KOPT-K1 (cell line): Measurements from ENCODE around the gene PPP1R14D.

Source experiments
- H3K27ac ChIP-seq: fragments of 200-600 bp; sonication (generic); 2 replicates; pipeline ENCODE4 v1.5.1; 2016; ENCODE audit warnings: antibody characterized with exemption, mild to moderate bottlenecking, low read depth, low read length; ENCODE audit not compliant: poor library complexity, severe bottlenecking
- H3K36me3 ChIP-seq: fragments of 200-600 bp; sonication (generic); 2 replicates; pipeline ENCODE4 v1.5.1; 2017; ENCODE audit warnings: antibody characterized with exemption, mild to moderate bottlenecking, low read length, moderate library complexity; ENCODE audit not compliant: insufficient read depth
- H3K9me3 ChIP-seq: fragments of 200-600 bp; sonication (generic); 2 replicates; pipeline ENCODE4 v1.5.1; 2017; ENCODE audit warnings: antibody characterized with exemption, low read length, mild to moderate bottlenecking; ENCODE audit not compliant: insufficient read depth, poor library complexity, severe bottlenecking

PPP1R14D gene

DNA sequence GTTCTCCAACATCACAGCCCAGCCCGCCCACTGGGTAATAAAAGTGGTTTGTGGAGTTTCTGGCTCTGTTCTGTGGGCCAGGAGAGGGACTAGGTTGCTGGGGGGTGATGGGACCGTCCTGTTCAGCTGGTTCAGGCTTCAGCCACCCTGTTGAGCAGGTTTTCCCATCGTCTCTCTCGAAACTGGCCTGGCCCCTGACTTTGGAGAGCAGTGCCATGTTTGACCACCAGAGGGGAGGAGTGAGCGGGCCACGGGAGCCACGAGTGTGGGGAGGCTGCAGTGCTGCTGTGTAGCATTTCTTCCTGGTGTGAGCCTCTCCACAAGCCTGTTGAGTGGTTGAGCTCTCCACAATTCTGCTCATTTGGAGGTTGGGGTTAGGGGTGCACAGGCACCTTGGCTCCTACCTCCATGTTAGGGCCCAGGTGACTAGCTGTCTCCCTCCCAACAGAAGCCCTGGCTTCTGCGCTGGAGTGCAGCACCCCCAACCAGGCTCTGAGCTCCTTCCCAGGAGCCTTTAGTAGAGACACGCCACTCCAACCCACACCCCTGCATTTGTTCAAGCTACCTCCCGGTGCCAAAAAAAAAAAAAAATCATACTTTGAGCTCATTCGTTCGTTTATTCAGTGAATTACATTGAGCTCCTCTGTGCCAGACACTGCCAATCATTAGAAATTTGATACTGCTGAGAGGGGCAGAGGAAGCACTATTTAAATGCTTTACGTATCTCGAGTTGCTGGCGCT, 29.3 kb upstream of the PPP1R14D start:
- H3K36me3 ChIP-seq: no peaks in the 10 kb centered on the region
- H3K27ac ChIP-seq: no peak overlapping the region
- no peaks in the 10 kb centered on the region for H3K9me3 ChIP-seq

GRCh38 chr15:40856746-40857145, 28.2 kb upstream of the PPP1R14D start:
- no peaks in the 10 kb centered on the region for H3K9me3 ChIP-seq
- H3K27ac ChIP-seq: no peak overlapping the region
- no peaks in the 10 kb centered on the region for H3K36me3 ChIP-seq

- Histone ChIP-seq H3K36me3 (no peaks in the 10 kb centered on the region), H3K27ac (no peak overlapping the region), H3K9me3 (no peaks in the 10 kb centered on the region)
Observed at GRCh38 chr15:40855706-40856234, 27.3 kb upstream of the PPP1R14D start.

DNA sequence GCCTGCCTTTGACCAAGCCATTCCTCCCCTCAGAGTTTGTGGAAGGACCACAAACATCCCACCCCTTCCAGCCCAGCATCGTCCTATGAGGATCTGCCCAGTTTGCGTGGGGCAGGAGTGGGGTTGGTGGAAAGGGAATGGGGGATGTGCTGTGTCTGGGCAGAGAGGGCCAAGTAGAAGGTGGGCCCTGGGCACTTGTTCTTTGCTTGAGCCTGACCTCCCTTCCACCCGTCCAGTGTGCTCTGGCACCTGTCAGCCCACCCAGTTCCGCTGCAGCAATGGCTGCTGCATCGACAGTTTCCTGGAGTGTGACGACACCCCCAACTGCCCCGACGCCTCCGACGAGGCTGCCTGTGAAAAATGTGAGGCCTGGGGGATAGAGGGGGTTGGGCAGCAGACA, 25.7 kb upstream of the PPP1R14D start:
- Histone ChIP-seq H3K9me3 (no peaks in the 10 kb centered on the region), H3K36me3 (no peaks in the 10 kb centered on the region), H3K27ac (no peak overlapping the region)

- Histone ChIP-seq H3K36me3 (no peaks in the 10 kb centered on the region), H3K27ac (no peak overlapping the region), H3K9me3 (no peaks in the 10 kb centered on the region)
Observed at GRCh38 chr15:40853241-40853890, 24.9 kb upstream of the PPP1R14D start.

- Histone ChIP-seq H3K27ac (no peak overlapping the region), H3K9me3 (no peaks in the 10 kb centered on the region), H3K36me3 (no peaks in the 10 kb centered on the region)
Observed at GRCh38 chr15:40852529-40852928, 24.0 kb upstream of the PPP1R14D start.

GRCh38 chr15:40850576-40851112, 22.1 kb upstream of the PPP1R14D start:
- no peaks in the 10 kb centered on the region for H3K36me3 ChIP-seq
- H3K9me3 ChIP-seq: no peaks in the 10 kb centered on the region
- H3K27ac ChIP-seq: no peak overlapping the region

GRCh38 chr15:40847223-40847961, 18.9 kb upstream of the PPP1R14D start:
- H3K27ac ChIP-seq: peak overlapping the region; percentile 18
- no peaks in the 10 kb centered on the region for H3K9me3 ChIP-seq
- no peaks in the 10 kb centered on the region for H3K36me3 ChIP-seq

- H3K36me3 ChIP-seq: no peaks in the 10 kb centered on the region
- H3K27ac ChIP-seq: peak overlapping the region; percentile 18
Observed at GRCh38 chr15:40846841-40847222, 18.3 kb upstream of the PPP1R14D start.

GRCh38 chr15:40845511-40846284, 17.2 kb upstream of the PPP1R14D start:
- H3K36me3 ChIP-seq: no peaks in the 10 kb centered on the region
- H3K27ac ChIP-seq: no peak overlapping the region
- no peaks in the 10 kb centered on the region for H3K9me3 ChIP-seq

More at GRCh38 chr15:40846841-40847222, 18.3 kb upstream of the PPP1R14D start:
- no peaks in the 10 kb centered on the region for H3K9me3 ChIP-seq

DNA sequence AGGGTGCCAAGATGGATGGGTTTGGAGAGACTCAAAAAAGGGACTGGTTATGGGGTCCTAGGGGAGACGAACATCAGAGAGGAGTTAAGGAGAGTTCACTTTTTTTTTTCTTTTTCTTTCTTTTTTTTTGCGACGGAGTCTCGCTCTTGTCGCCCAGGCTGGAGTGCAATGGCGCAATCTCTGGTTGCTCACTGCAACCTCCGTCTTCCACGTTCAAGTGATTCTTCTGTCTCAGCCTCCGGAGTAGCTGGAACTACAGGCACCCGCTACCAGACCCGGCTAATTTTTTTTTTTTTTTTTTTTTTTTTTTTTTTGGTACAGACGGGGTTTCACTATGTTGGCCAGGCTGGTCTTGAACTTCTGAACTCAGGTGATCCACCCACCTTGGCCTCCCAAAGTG, 16.5 kb upstream of the PPP1R14D start:
- Histone ChIP-seq H3K27ac (no peak overlapping the region), H3K9me3 (no peaks in the 10 kb centered on the region), H3K36me3 (no peaks in the 10 kb centered on the region)

- no peak overlapping the region for H3K27ac ChIP-seq
- no peaks in the 10 kb centered on the region for H3K36me3 ChIP-seq
Observed at GRCh38 chr15:40844696-40845030, 16.2 kb upstream of the PPP1R14D start.

GRCh38 chr15:40843885-40844695, 15.6 kb upstream of the PPP1R14D start, which contains the start of gene SPINT1:
SPINT1 (plus strand) TSS chr15:40844048; CDS start chr15:40844555, 507 bp downstream.
- Histone ChIP-seq H3K36me3 (no peaks in the 10 kb centered on the region), H3K9me3 (no peaks in the 10 kb centered on the region), H3K27ac (no peak within 1 kb of the TSS)

More at GRCh38 chr15:40844696-40845030, 16.2 kb upstream of the PPP1R14D start:
- no peaks in the 10 kb centered on the region for H3K9me3 ChIP-seq
